Bone marrow (tissue), 2 donors: ENCODE data around the gene LDB1.

ENCODE experiments used
- DNase-seq, 2 donors: peaks; one replicate each; lab custom pipeline; 2025; lab: John Stamatoyannopoulos, UW

Gene LDB1

GRCh38 chr10:102064503-102064867 is 55.7 kb downstream of the LDB1 start:
- DNase-seq: no peak

DNA sequence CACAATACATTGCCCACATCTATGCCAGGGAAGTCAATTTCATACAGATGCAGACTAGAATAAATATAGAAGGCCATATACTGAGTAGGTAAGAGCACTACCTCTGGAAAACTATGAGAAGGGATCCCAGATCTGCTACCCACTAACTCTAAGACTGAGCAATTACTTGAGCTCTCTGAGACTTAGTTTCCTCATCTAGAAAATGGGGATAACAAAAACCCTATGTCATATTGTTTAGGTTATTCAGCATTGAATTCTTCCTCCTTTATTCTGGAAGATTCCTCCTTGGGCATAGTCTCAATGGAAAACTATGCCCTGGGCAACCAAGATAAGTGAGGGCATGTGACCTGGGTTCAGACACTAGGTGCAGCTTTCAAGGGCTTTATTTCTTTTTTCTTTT is 60.2 kb downstream of the LDB1 start:
- DNase-seq: no peak
